HCT116 (cell line): Measurements from ENCODE around the gene PLB1. TPM values are rescaled to one million over a fixed set of nuclear protein-coding genes. Genes with fewer than 3 reads are reported as not detected.
A peak's percentile ranks its signal among the peaks of the same experiment; 100 is the strongest.

ENCODE experiments used
- ATAC-seq: fragments of 200-7000 bp; cut with Tn5 transposase; 2 replicates; pipeline ENCODE4 v1.9.1; 2020; ENCODE audit warnings: mild to moderate bottlenecking, moderate library complexity
- BruUV-seq: library from RNA; stranded (reverse); fragments of 400-500 nt; replicated peaks from 2 replicates; lab custom pipeline; 2021; lab: Mats Ljungman, UMichigan
- CTCF ChIA-PET: fragments of 300-600 bp; sonication (Branson Sonifier 250); formaldehyde crosslinking; loops from one replicate; lab custom pipeline; 2021; ENCODE audit warnings: antibody characterized with exemption; lab: Charles Lee
- POLR2A ChIA-PET: fragments of 300-600, 350-600 bp; sonication (Branson Sonifier 250); formaldehyde crosslinking; loops from one replicate; lab custom pipeline; 2021; ENCODE audit warnings: antibody characterized with exemption; lab: Charles Lee
- RAD21 ChIA-PET, 2 experiments: fragments of 300-600 bp; sonication (Branson Sonifier 250); formaldehyde crosslinking; loops; one replicate each; lab custom pipeline; 2023; ENCODE audit warnings: low total read pairs in 2 of 2; ENCODE audit not compliant: uncharacterized antibody in 2 of 2, unreplicated experiment in 2 of 2, low non-redundant PET in 1 of 2; lab: Charles Lee
- DNase-seq: peaks from one replicate; pipeline ENCODE4 v3.0.0-alpha.2; 2010; ENCODE audit warnings: low read depth, low spot score
- H2AFZ ChIP-seq: fragments of 200-600 bp; shearing (Covaris generic), sonication (generic); 2 replicates; pipeline ENCODE4 v1.6.1; 2017; ENCODE audit warnings: low read depth, mixed run types, mixed read lengths, antibody characterized with exemption, low read length; ENCODE audit not compliant: poor library complexity, severe bottlenecking
- H3K27ac ChIP-seq: 2 replicates; pipeline ENCODE4 v1.5.1; 2012; ENCODE audit warnings: low read depth, low read length
- H3K27me3 ChIP-seq: fragments of 200-600 bp; sonication (generic); 2 replicates; pipeline ENCODE4 v1.6.1; 2016; ENCODE audit warnings: mixed run types, low read length, mixed read lengths; ENCODE audit not compliant: insufficient read depth
- H3K36me3 ChIP-seq, 2 experiments: fragments of 200-500 bp in 1 of 2; fragments of 200-600 bp in 1 of 2; sonication (Bioruptor generic) in 1 of 2; sonication (generic) in 1 of 2; 2 replicates each; pipeline versions ENCODE4 v1.5.1 to v1.6.1; 2014 to 2016; ENCODE audit warnings: low read length in 2 of 2, inconsistent platforms in 1 of 2, mixed read lengths in 1 of 2, mixed run types in 1 of 2; ENCODE audit not compliant: insufficient read depth in 2 of 2, control insufficient read depth in 1 of 2
- H3K4me1 ChIP-seq, 2 experiments: fragments of 200-600 bp in 1 of 2; sonication (generic) in 1 of 2; 2 replicates each; pipeline versions ENCODE4 v1.5.1 to v1.6.1; 2012 to 2017; ENCODE audit warnings: low read length in 2 of 2, inconsistent platforms in 1 of 2, mild to moderate bottlenecking in 1 of 2, mixed read lengths in 1 of 2, mixed run types in 1 of 2, moderate library complexity in 1 of 2; ENCODE audit not compliant: insufficient read depth in 2 of 2, control insufficient read depth in 1 of 2
- H3K4me2 ChIP-seq: fragments of 200-600 bp; sonication (generic); 2 replicates; pipeline ENCODE4 v1.6.1; 2017; ENCODE audit warnings: mixed run types, low read length, mixed read lengths
- H3K4me3 ChIP-seq, 2 experiments: fragments of 200-600 bp in 1 of 2; sonication (generic) in 1 of 2; replicated peaks in 1 of 2; 2 replicates each; pipeline ENCODE4 v1.5.1; 2011 to 2016; ENCODE audit warnings: low read length in 2 of 2, control low read depth in 1 of 2, low read depth in 1 of 2, mild to moderate bottlenecking in 1 of 2, mixed read lengths in 1 of 2, mixed run types in 1 of 2
- H3K79me2 ChIP-seq: fragments of 200-600 bp; sonication (generic); 2 replicates; pipeline ENCODE4 v1.6.1; 2017; ENCODE audit warnings: mild to moderate bottlenecking, mixed run types, low read length, moderate library complexity, mixed read lengths; ENCODE audit not compliant: insufficient read depth
- H3K9ac ChIP-seq: fragments of 200-600 bp; sonication (generic); 2 replicates; pipeline ENCODE4 v1.6.1; 2016; ENCODE audit warnings: low read length, mixed read lengths
- H3K9me2 ChIP-seq: fragments of 200-600 bp; sonication (generic), shearing (Covaris generic); 2 replicates; pipeline ENCODE4 v1.6.1; 2017; ENCODE audit warnings: mixed run types, mild to moderate bottlenecking, moderate library complexity; ENCODE audit not compliant: insufficient read depth
- H3K9me3 ChIP-seq, 2 experiments: fragments of 200-500 bp in 1 of 2; fragments of 200-600 bp in 1 of 2; sonication (Bioruptor generic) in 1 of 2; sonication (generic) in 1 of 2; 2 replicates each; pipeline ENCODE4 v1.6.1; 2014 to 2017; ENCODE audit warnings: low read length in 2 of 2, mixed read lengths in 2 of 2, inconsistent platforms in 1 of 2, low read depth in 1 of 2, mild to moderate bottlenecking in 1 of 2, mixed run types in 1 of 2, moderate library complexity in 1 of 2; ENCODE audit not compliant: control insufficient read depth in 1 of 2, insufficient read depth in 1 of 2
- H4K20me1 ChIP-seq: fragments of 200-600 bp; sonication (generic), shearing (Covaris generic); 2 replicates; pipeline ENCODE4 v1.6.1; 2017; ENCODE audit warnings: mixed run types, mild to moderate bottlenecking, moderate library complexity; ENCODE audit not compliant: insufficient read depth
- CBX3 ChIP-seq: IDR thresholded peaks from 2 replicates; pipeline ENCODE4 v1.6.1; 2012; ENCODE audit warnings: low read depth
- CEBPB ChIP-seq: IDR thresholded peaks from 2 replicates; pipeline ENCODE4 v1.6.1; 2012; ENCODE audit warnings: low read depth
- ELF1 ChIP-seq: IDR thresholded peaks from 2 replicates; pipeline ENCODE4 v1.6.1; 2012; ENCODE audit warnings: low read depth, borderline replicate concordance
- EZH2 ChIP-seq: fragments of 200-600 bp; sonication (generic); IDR thresholded peaks from 2 replicates; pipeline ENCODE4 v1.6.1; 2017; ENCODE audit warnings: antibody characterized with exemption, mixed run types
- FOSL1 ChIP-seq: IDR thresholded peaks from 2 replicates; pipeline ENCODE4 v1.6.1; 2012; ENCODE audit warnings: low read depth
- JUND ChIP-seq: IDR thresholded peaks from 2 replicates; pipeline ENCODE4 v1.6.1; 2012
- POLR2A ChIP-seq: IDR thresholded peaks from 2 replicates; pipeline ENCODE4 v1.7.0; 2011; ENCODE audit warnings: borderline replicate concordance; ENCODE audit not compliant: insufficient read depth, insufficient read length; ENCODE audit errors: extremely low read depth
- RAD21 ChIP-seq: IDR thresholded peaks from 2 replicates; pipeline ENCODE4 v1.6.1; 2012; ENCODE audit warnings: low read depth, mild to moderate bottlenecking
- SIN3A ChIP-seq: IDR thresholded peaks from 2 replicates; pipeline ENCODE4 v1.6.1; 2012; ENCODE audit warnings: low read depth
- SRF ChIP-seq: IDR thresholded peaks from 2 replicates; pipeline ENCODE4 v1.6.1; 2012; ENCODE audit warnings: low read depth
- ZNF274 ChIP-seq: fragments of 200-500 bp; sonication (Bioruptor generic); IDR thresholded peaks from 2 replicates; pipeline ENCODE4 v1.6.1; 2014; ENCODE audit warnings: mild to moderate bottlenecking, low read depth, low read length, inconsistent platforms
- intact Hi-C: fragments of 100-400 bp; cut with micrococcal nuclease; formaldehyde crosslinking; loops from 2 replicates; pipeline ENCODE4 v1.10.0; 2022
- total RNA-seq: library from RNA; stranded (reverse); gene quantifications from one replicate; pipeline ENCODE4 v1.2.1, GENCODE V29; 2021; ENCODE audit not compliant: unreplicated experiment
- TF ChIP-seq, protein P1 (sequence below): IDR thresholded peaks from 2 replicates; pipeline ENCODE4 v1.6.1; 2012
- TF ChIP-seq, protein P2 (sequence below): IDR thresholded peaks from 2 replicates; pipeline ENCODE4 v1.6.1; 2012; ENCODE audit warnings: low read depth

Gene PLB1
- total RNA-seq, 1 experiment from 2014 or later: 0.49 TPM

DNA sequence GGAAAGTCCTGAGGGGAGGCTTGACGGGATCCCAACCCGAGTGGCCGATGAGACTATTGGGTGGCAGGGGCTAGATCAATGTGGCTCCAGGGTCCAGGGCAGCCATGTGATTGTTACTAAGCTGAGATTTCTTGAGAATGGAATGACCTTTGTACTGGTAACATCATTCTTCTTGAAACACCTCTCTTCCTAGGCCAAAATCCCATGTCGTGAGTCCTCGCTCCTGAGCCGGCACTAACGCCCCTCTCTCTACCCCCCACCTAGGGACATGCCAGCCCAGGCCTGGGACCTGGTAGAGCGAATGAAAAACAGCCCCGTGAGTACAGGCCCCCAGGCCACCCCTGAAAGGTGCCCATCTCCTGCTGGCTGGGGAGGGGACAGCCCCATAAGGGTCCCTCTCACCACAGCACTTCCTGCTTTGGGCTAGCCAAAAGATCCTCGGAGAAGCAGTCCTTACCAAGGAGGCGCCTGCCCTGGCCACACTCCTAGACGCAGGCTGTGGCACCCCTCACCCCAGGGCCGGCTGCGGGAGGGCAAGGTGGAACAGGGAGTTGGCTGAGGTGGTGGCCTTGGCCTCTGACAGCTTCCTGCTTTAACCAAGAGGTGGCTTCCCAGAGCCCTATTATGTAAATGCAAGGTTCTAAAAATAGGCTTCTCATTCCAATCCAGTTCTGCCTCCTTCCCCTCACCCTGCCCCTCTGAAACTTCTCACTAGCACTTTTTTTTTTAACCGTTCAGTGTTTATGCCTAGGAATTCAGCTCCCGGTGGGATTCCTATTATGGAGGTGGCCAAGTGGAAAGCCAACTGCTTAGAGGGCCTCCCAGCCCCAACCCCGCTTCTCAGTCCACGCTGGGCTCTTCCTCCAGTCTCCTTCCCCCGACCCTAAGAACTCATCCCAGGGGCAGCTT, 129.2 kb downstream of the PLB1 start:
- ATAC-seq: no peak
- DNase-seq: no peak
- Histone ChIP-seq H3K27me3 (no peaks in the 10 kb centered on the region), H3K4me2 (peak overlapping the region; percentile 21; the same call in 1 of the 2 replicates), H3K79me2 (no peaks in the 10 kb centered on the region), H3K4me1 (peaks cover 7 to 31% of the 10 kb centered on the region in 2 experiments; a peak in 3 of 4 replicates), H3K9me3 (no peaks in the 10 kb centered on the region), H3K9ac (no peak overlapping the region), H3K4me3 (no peak overlapping the region), H2AFZ (no peak overlapping the region), H3K27ac (no peak overlapping the region), H3K9me2 (no peaks in the 10 kb centered on the region), H3K36me3 (no peaks in the 10 kb centered on the region), H4K20me1 (no peaks in the 10 kb centered on the region)
- CTCF ChIA-PET: no interaction called here
- POLR2A ChIA-PET: interaction anchor here (0.5 kb wide), 1 partner anchor 127 kb away, joined by 3 read pairs; no protein-coding TSS in a partner anchor
- intact Hi-C loops: no loop called here
- RAD21 ChIA-PET: no interaction called here
- TF ChIP-seq RAD21: no peak
- no peak for TF ChIP-seq SIN3A
- no peak for TF ChIP-seq CBX3
- TF ChIP-seq EZH2: no peak
- TF ChIP-seq, protein P1, sequence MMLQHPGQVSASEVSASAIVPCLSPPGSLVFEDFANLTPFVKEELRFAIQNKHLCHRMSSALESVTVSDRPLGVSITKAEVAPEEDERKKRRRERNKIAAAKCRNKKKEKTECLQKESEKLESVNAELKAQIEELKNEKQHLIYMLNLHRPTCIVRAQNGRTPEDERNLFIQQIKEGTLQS: no peak
- TF ChIP-seq JUND: no peak
- no peak for TF ChIP-seq SRF
- no peak for TF ChIP-seq ELF1
- BruUV-seq: no TSS peak

DNA sequence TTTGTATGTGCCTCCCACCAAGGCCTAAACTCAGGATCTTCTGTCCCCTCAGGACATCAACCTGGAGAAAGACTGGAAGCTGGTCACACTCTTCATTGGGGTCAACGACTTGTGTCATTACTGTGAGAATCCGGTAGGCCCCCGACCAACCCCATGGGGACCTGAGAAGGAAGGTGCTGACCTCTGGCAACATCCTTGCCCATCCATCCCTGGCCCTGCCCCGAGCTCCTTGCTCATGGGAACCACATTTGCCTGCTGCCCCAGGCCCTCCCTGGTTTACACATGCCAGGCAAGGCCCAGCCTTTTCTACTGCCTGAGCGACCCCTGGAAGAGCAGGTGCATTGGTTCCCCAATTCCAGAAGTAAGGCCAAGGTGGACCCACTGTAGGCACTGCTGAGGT, 130.5 kb downstream of the PLB1 start:
- no peak overlapping the region for H3K27ac ChIP-seq
- no peaks in the 10 kb centered on the region for H3K9me2 ChIP-seq
- ChIA-PET RAD21 (no interaction called here), POLR2A (no interaction called here), CTCF (no interaction called here)
- intact Hi-C loops: no loop called here
- no peak overlapping the region for H2AFZ ChIP-seq
- H3K9me3 ChIP-seq: no peaks in the 10 kb centered on the region
- H4K20me1 ChIP-seq: no peaks in the 10 kb centered on the region
- BruUV-seq: no TSS peak
- H3K4me3 ChIP-seq: no peak overlapping the region
- no peak overlapping the region for H3K4me2 ChIP-seq
- H3K4me1 ChIP-seq: peaks cover 5 to 22% of the 10 kb centered on the region in 2 experiments; a peak in 3 of 4 replicates
- no peak overlapping the region for H3K9ac ChIP-seq
- no peaks in the 10 kb centered on the region for H3K36me3 ChIP-seq
- no peak for ATAC-seq
- DNase-seq: no peak
- H3K79me2 ChIP-seq: no peaks in the 10 kb centered on the region
- H3K27me3 ChIP-seq: no peaks in the 10 kb centered on the region
- TF ChIP-seq FOSL1: no peak
- TF ChIP-seq SRF: no peak
- TF ChIP-seq JUND: no peak
- no peak for TF ChIP-seq SIN3A
- TF ChIP-seq ZNF274: no peak
- TF ChIP-seq RAD21: no peak
- TF ChIP-seq, protein P2, sequence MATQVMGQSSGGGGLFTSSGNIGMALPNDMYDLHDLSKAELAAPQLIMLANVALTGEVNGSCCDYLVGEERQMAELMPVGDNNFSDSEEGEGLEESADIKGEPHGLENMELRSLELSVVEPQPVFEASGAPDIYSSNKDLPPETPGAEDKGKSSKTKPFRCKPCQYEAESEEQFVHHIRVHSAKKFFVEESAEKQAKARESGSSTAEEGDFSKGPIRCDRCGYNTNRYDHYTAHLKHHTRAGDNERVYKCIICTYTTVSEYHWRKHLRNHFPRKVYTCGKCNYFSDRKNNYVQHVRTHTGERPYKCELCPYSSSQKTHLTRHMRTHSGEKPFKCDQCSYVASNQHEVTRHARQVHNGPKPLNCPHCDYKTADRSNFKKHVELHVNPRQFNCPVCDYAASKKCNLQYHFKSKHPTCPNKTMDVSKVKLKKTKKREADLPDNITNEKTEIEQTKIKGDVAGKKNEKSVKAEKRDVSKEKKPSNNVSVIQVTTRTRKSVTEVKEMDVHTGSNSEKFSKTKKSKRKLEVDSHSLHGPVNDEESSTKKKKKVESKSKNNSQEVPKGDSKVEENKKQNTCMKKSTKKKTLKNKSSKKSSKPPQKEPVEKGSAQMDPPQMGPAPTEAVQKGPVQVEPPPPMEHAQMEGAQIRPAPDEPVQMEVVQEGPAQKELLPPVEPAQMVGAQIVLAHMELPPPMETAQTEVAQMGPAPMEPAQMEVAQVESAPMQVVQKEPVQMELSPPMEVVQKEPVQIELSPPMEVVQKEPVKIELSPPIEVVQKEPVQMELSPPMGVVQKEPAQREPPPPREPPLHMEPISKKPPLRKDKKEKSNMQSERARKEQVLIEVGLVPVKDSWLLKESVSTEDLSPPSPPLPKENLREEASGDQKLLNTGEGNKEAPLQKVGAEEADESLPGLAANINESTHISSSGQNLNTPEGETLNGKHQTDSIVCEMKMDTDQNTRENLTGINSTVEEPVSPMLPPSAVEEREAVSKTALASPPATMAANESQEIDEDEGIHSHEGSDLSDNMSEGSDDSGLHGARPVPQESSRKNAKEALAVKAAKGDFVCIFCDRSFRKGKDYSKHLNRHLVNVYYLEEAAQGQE: no peak
- TF ChIP-seq ELF1: no peak
- TF ChIP-seq, protein P1: no peak
- no peak for TF ChIP-seq POLR2A
- TF ChIP-seq CEBPB: no peak
